WTC11 (cell line): ENCODE results near the gene RAD23A. TPM values are rescaled to one million over a fixed set of nuclear protein-coding genes. Genes with fewer than 3 reads are reported as not detected.
A peak's percentile ranks its signal among the peaks of the same experiment; 100 is the strongest.

Source experiments
- ATAC-seq: fragments of 200-7000 bp; cut with Tn5 transposase; 2 replicates; pipeline ENCODE4 v1.10.0; 2021; ENCODE audit warnings: mild to moderate bottlenecking, moderate library complexity
- CTCF ChIA-PET: fragments of 300-600 bp; sonication (Branson Sonifier 250); formaldehyde crosslinking; loops from one replicate; lab custom pipeline; 2021; ENCODE audit warnings: antibody characterized with exemption; lab: Charles Lee
- POLR2A ChIA-PET: fragments of 350-600 bp; sonication (Branson Sonifier 250); formaldehyde crosslinking; loops from one replicate; lab custom pipeline; 2021; ENCODE audit warnings: antibody characterized with exemption; lab: Charles Lee
- DNase-seq: peaks from one replicate; pipeline ENCODE4 v3.0.0; 2021; ENCODE audit warnings: low spot score
- H3K27ac Mint-ChIP-seq: 2 replicates; pipeline ENCODE4 v1.8.0; 2021; ENCODE audit warnings: mixed read lengths
- H3K27me3 Mint-ChIP-seq: 2 replicates; pipeline ENCODE4 v1.8.0; 2021; ENCODE audit warnings: low read depth, mild to moderate bottlenecking, moderate library complexity, mixed read lengths
- H3K36me3 Mint-ChIP-seq: 2 replicates; pipeline ENCODE4 v1.8.0; 2021; ENCODE audit warnings: mixed read lengths
- H3K4me1 Mint-ChIP-seq: 2 replicates; pipeline ENCODE4 v1.8.0; 2022; ENCODE audit warnings: mixed read lengths
- H3K4me3 Mint-ChIP-seq: 2 replicates; pipeline ENCODE4 v1.8.0; 2021; ENCODE audit warnings: mild to moderate bottlenecking, moderate library complexity, mixed read lengths
- H3K9me3 Mint-ChIP-seq: 2 replicates; pipeline ENCODE4 v1.8.0; 2021; ENCODE audit warnings: mixed read lengths
- CREB1 ChIP-seq: sonication (generic); formaldehyde crosslinking; IDR thresholded peaks from 2 replicates; pipeline ENCODE4 v1.8.0; 2023; ENCODE audit warnings: mild to moderate bottlenecking, missing genetic modification reagents
- EMX1 ChIP-seq: fragments of 250-450 bp; sonication (Bioruptor Pico); IDR thresholded peaks from 2 replicates; pipeline ENCODE4 v1.8.0; 2021; ENCODE audit warnings: mild to moderate bottlenecking
- FOXK1 ChIP-seq: sonication (generic); formaldehyde crosslinking; IDR thresholded peaks from 2 replicates; pipeline ENCODE4 v1.8.0; 2022; ENCODE audit warnings: mild to moderate bottlenecking, moderate library complexity, missing genetic modification reagents
- GTF2I ChIP-seq: fragments of 250-450 bp; sonication (Bioruptor Pico); conservative IDR thresholded peaks from 2 replicates; pipeline ENCODE4 v1.4.0; 2021; ENCODE audit warnings: mild to moderate bottlenecking
- MYBL2 ChIP-seq: sonication (generic); formaldehyde crosslinking; IDR thresholded peaks from 2 replicates; pipeline ENCODE4 v1.8.1; 2023; ENCODE audit warnings: mild to moderate bottlenecking, moderate library complexity, missing genetic modification reagents
- NFYB ChIP-seq: sonication (generic); formaldehyde crosslinking; conservative IDR thresholded peaks from 2 replicates; pipeline ENCODE4 v1.8.0; 2022; ENCODE audit warnings: low read depth, missing genetic modification reagents
- NR1H2 ChIP-seq: sonication (generic); formaldehyde crosslinking; IDR thresholded peaks from 2 replicates; pipeline ENCODE4 v1.9.0; 2021; ENCODE audit warnings: mild to moderate bottlenecking, moderate library complexity, missing genetic modification reagents
- RELA ChIP-seq: sonication (generic); formaldehyde crosslinking; IDR thresholded peaks from 2 replicates; pipeline ENCODE4 v1.8.1; 2022; ENCODE audit warnings: missing genetic modification reagents, mild to moderate bottlenecking, borderline replicate concordance
- TEAD1 ChIP-seq: sonication (generic); formaldehyde crosslinking; IDR thresholded peaks from 2 replicates; pipeline ENCODE4 v1.8.0; 2022; ENCODE audit warnings: mild to moderate bottlenecking, missing genetic modification reagents
- ZNF121 ChIP-seq: sonication (generic); formaldehyde crosslinking; IDR thresholded peaks from 2 replicates; pipeline ENCODE4 v1.8.0; 2023; ENCODE audit warnings: missing genetic modification reagents
- ZNF138 ChIP-seq: sonication (generic); formaldehyde crosslinking; conservative IDR thresholded peaks from 2 replicates; pipeline ENCODE4 v1.8.1; 2022; ENCODE audit warnings: mild to moderate bottlenecking, moderate library complexity, missing genetic modification reagents
- ZNF232 ChIP-seq: sonication (generic); formaldehyde crosslinking; IDR thresholded peaks from 2 replicates; pipeline ENCODE4 v1.8.0; 2022; ENCODE audit warnings: mild to moderate bottlenecking, missing genetic modification reagents
- total RNA-seq: library from RNA; stranded (reverse); gene quantifications from 3 replicates; pipeline ENCODE4 v1.2.3, GENCODE V29; 2021
- TF ChIP-seq, protein P1 (sequence below): fragments of 250-450 bp; sonication (Bioruptor Pico); IDR thresholded peaks from 2 replicates; pipeline ENCODE4 v1.9.0; 2021; ENCODE audit warnings: mild to moderate bottlenecking, borderline replicate concordance
- TF ChIP-seq, protein P2 (sequence below): sonication (generic); formaldehyde crosslinking; IDR thresholded peaks from 2 replicates; pipeline ENCODE4 v1.8.0; 2022; ENCODE audit warnings: mild to moderate bottlenecking, missing genetic modification reagents
- TF ChIP-seq, protein P3 (sequence below): sonication (generic); formaldehyde crosslinking; IDR thresholded peaks from 2 replicates; pipeline ENCODE4 v1.8.1; 2023; ENCODE audit warnings: mild to moderate bottlenecking, missing genetic modification reagents, moderate library complexity
- TF ChIP-seq, protein P4 (sequence below): sonication (generic); formaldehyde crosslinking; IDR thresholded peaks from 2 replicates; pipeline ENCODE4 v1.8.0; 2023; ENCODE audit warnings: mild to moderate bottlenecking, missing genetic modification reagents
- TF ChIP-seq, protein P5 (sequence below): sonication (generic); formaldehyde crosslinking; IDR thresholded peaks from 2 replicates; pipeline ENCODE4 v1.8.1; 2023; ENCODE audit warnings: mild to moderate bottlenecking, moderate library complexity, missing genetic modification reagents
- TF ChIP-seq, protein P6 (sequence below): sonication (generic); formaldehyde crosslinking; IDR thresholded peaks from 2 replicates; pipeline ENCODE4 v1.8.1; 2023; ENCODE audit warnings: mild to moderate bottlenecking, missing genetic modification reagents
- TF ChIP-seq, protein P7 (sequence below): sonication (generic); formaldehyde crosslinking; IDR thresholded peaks from 2 replicates; pipeline ENCODE4 v1.8.0; 2022; ENCODE audit warnings: mild to moderate bottlenecking, missing genetic modification reagents
- TF ChIP-seq, protein P8 (sequence below): sonication (generic); formaldehyde crosslinking; IDR thresholded peaks from 2 replicates; pipeline ENCODE4 v1.8.0; 2023; ENCODE audit warnings: missing genetic modification reagents

Gene RAD23A
- total RNA-seq, 1 experiment from 2014 or later, result 84.3 TPM

DNA sequence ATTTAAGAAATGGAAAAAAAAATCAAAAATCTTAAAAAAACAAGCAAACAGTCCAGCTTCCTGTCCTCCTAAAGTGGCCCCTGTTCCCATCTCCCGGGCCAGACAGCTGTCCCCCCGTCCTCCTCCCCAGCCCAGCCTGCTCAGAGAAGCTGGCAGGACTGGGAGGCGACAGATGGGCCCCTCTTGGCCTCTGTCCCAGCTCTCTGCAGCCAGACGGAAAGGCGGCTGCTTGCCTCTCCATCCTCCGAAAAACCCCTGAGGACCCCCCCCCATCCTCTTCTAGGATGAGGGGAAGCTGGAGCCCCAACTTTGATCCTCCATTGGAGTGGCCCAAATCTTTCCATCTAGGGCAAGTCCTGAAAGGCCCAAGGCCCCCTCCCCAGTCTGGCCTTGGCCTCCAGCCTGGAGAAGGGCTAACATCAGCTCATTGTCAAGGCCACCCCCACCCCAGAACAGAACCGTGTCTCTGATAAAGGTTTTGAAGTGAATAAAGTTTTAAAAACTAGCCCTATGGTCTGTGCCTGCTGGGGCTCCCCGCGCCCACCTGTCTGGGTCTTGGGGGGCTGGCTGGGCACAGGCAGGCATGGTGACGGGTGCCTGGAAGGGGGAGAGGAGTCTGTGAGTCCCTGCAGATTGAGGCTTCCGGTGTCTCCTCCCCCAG lies 7.6 kb downstream of the RAD23A start (continued):
- TF ChIP-seq, protein P1, sequence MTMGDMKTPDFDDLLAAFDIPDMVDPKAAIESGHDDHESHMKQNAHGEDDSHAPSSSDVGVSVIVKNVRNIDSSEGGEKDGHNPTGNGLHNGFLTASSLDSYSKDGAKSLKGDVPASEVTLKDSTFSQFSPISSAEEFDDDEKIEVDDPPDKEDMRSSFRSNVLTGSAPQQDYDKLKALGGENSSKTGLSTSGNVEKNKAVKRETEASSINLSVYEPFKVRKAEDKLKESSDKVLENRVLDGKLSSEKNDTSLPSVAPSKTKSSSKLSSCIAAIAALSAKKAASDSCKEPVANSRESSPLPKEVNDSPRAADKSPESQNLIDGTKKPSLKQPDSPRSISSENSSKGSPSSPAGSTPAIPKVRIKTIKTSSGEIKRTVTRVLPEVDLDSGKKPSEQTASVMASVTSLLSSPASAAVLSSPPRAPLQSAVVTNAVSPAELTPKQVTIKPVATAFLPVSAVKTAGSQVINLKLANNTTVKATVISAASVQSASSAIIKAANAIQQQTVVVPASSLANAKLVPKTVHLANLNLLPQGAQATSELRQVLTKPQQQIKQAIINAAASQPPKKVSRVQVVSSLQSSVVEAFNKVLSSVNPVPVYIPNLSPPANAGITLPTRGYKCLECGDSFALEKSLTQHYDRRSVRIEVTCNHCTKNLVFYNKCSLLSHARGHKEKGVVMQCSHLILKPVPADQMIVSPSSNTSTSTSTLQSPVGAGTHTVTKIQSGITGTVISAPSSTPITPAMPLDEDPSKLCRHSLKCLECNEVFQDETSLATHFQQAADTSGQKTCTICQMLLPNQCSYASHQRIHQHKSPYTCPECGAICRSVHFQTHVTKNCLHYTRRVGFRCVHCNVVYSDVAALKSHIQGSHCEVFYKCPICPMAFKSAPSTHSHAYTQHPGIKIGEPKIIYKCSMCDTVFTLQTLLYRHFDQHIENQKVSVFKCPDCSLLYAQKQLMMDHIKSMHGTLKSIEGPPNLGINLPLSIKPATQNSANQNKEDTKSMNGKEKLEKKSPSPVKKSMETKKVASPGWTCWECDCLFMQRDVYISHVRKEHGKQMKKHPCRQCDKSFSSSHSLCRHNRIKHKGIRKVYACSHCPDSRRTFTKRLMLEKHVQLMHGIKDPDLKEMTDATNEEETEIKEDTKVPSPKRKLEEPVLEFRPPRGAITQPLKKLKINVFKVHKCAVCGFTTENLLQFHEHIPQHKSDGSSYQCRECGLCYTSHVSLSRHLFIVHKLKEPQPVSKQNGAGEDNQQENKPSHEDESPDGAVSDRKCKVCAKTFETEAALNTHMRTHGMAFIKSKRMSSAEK, result no peak
- TF ChIP-seq ZNF232 (CRISPR knock-in tag) (no peak), ZNF121 (CRISPR knock-in tag) (no peak), ZNF138 (CRISPR knock-in tag) (no peak), GTF2I (no peak), NFYB (CRISPR knock-in tag) (no peak)
- TF ChIP-seq, protein P2, sequence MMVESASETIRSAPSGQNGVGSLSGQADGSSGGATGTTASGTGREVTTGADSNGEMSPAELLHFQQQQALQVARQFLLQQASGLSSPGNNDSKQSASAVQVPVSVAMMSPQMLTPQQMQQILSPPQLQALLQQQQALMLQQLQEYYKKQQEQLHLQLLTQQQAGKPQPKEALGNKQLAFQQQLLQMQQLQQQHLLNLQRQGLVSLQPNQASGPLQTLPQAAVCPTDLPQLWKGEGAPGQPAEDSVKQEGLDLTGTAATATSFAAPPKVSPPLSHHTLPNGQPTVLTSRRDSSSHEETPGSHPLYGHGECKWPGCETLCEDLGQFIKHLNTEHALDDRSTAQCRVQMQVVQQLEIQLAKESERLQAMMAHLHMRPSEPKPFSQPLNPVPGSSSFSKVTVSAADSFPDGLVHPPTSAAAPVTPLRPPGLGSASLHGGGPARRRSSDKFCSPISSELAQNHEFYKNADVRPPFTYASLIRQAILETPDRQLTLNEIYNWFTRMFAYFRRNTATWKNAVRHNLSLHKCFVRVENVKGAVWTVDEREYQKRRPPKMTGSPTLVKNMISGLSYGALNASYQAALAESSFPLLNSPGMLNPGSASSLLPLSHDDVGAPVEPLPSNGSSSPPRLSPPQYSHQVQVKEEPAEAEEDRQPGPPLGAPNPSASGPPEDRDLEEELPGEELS (CRISPR knock-in tag), result no peak

DNA sequence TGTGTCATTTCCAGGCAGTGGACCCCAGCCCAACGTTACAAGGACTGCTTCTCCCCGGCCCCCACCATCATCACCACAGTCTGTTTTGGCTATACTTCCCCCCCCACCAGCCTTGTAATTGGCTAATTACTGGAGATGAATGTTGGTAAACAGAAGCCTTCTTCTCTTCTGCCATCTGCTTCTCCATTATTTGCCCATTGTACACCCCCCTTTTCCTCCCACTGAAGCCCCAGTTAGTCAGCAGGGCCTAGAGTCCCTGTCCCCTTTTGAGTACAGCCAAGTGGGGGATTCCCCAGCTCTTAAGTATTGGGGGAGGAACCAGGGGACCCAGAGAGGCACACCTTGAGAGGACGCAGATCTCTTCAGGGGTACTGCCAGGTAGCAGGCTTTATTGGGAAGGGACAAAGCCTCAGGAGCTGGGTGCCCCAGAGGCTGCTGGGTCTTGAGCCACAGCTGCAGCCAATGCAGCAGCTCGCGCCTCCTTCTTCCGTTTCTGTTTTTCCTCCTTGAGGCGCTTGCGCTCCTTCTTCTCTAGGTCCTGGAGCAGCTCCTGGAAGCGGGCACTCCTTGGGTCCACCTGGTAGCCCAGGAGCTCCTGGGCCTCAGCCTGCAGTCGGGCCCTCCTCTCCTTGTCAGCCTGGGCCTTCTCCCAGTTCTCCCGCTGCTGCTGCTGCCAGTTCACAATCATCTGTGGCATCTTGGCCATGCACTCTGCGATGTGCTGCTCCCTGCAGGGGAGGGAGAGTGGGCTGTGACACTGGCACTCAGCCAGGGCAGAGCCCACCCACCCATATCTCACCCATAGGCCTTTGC lies 8.3 kb downstream of the RAD23A start:
- Mint-ChIP-seq H3K36me3 (peaks cover 39% of the 10 kb centered on the region), H3K4me1 (peaks cover 26% of the 10 kb centered on the region), H3K27ac (peak overlapping the region; percentile 98), H3K27me3 (no peaks in the 10 kb centered on the region), H3K4me3 (no peak overlapping the region), H3K9me3 (no peaks in the 10 kb centered on the region)
- no peak for DNase-seq
- ChIA-PET CTCF (interaction anchor here (0.8 to 5.4 kb wide), 3 partner anchors 11 to 69 kb away, joined by 3 to 57 read pairs (median 5); no protein-coding TSS in a partner anchor), POLR2A (interaction anchor here (1.7 to 2.6 kb wide), 3 partner anchors 8 to 41 kb away, joined by 4 to 10 read pairs (median 6); partner anchors contain the start of gene RAD23A)
- ATAC-seq, result no peak
- TF ChIP-seq RELA (CRISPR knock-in tag), result no peak
- TF ChIP-seq MYBL2 (CRISPR knock-in tag), result no peak
- TF ChIP-seq, protein P3, sequence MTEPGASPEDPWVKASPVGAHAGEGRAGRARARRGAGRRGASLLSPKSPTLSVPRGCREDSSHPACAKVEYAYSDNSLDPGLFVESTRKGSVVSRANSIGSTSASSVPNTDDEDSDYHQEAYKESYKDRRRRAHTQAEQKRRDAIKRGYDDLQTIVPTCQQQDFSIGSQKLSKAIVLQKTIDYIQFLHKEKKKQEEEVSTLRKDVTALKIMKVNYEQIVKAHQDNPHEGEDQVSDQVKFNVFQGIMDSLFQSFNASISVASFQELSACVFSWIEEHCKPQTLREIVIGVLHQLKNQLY, result no peak
- TF ChIP-seq EMX1 (CRISPR knock-in tag), result no peak
- TF ChIP-seq, protein P4, sequence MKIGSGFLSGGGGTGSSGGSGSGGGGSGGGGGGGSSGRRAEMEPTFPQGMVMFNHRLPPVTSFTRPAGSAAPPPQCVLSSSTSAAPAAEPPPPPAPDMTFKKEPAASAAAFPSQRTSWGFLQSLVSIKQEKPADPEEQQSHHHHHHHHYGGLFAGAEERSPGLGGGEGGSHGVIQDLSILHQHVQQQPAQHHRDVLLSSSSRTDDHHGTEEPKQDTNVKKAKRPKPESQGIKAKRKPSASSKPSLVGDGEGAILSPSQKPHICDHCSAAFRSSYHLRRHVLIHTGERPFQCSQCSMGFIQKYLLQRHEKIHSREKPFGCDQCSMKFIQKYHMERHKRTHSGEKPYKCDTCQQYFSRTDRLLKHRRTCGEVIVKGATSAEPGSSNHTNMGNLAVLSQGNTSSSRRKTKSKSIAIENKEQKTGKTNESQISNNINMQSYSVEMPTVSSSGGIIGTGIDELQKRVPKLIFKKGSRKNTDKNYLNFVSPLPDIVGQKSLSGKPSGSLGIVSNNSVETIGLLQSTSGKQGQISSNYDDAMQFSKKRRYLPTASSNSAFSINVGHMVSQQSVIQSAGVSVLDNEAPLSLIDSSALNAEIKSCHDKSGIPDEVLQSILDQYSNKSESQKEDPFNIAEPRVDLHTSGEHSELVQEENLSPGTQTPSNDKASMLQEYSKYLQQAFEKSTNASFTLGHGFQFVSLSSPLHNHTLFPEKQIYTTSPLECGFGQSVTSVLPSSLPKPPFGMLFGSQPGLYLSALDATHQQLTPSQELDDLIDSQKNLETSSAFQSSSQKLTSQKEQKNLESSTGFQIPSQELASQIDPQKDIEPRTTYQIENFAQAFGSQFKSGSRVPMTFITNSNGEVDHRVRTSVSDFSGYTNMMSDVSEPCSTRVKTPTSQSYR (CRISPR knock-in tag), result no peak
- TF ChIP-seq, protein P5, sequence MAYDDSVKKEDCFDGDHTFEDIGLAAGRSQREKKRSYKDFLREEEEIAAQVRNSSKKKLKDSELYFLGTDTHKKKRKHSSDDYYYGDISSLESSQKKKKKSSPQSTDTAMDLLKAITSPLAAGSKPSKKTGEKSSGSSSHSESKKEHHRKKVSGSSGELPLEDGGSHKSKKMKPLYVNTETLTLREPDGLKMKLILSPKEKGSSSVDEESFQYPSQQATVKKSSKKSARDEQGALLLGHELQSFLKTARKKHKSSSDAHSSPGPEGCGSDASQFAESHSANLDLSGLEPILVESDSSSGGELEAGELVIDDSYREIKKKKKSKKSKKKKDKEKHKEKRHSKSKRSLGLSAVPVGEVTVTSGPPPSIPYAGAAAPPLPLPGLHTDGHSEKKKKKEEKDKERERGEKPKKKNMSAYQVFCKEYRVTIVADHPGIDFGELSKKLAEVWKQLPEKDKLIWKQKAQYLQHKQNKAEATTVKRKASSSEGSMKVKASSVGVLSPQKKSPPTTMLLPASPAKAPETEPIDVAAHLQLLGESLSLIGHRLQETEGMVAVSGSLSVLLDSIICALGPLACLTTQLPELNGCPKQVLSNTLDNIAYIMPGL, result no peak
- TF ChIP-seq CREB1, result no peak
- TF ChIP-seq TEAD1 (CRISPR knock-in tag), result no peak
- TF ChIP-seq, protein P6, sequence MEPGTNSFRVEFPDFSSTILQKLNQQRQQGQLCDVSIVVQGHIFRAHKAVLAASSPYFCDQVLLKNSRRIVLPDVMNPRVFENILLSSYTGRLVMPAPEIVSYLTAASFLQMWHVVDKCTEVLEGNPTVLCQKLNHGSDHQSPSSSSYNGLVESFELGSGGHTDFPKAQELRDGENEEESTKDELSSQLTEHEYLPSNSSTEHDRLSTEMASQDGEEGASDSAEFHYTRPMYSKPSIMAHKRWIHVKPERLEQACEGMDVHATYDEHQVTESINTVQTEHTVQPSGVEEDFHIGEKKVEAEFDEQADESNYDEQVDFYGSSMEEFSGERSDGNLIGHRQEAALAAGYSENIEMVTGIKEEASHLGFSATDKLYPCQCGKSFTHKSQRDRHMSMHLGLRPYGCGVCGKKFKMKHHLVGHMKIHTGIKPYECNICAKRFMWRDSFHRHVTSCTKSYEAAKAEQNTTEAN (CRISPR knock-in tag), result no peak
- TF ChIP-seq FOXK1 (CRISPR knock-in tag), result no peak
- TF ChIP-seq, protein P7, sequence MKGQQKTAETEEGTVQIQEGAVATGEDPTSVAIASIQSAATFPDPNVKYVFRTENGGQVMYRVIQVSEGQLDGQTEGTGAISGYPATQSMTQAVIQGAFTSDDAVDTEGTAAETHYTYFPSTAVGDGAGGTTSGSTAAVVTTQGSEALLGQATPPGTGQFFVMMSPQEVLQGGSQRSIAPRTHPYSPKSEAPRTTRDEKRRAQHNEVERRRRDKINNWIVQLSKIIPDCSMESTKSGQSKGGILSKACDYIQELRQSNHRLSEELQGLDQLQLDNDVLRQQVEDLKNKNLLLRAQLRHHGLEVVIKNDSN (CRISPR knock-in tag), result no peak
- TF ChIP-seq ZNF138 (CRISPR knock-in tag), result no peak
- TF ChIP-seq NR1H2, result no peak
- TF ChIP-seq, protein P8, sequence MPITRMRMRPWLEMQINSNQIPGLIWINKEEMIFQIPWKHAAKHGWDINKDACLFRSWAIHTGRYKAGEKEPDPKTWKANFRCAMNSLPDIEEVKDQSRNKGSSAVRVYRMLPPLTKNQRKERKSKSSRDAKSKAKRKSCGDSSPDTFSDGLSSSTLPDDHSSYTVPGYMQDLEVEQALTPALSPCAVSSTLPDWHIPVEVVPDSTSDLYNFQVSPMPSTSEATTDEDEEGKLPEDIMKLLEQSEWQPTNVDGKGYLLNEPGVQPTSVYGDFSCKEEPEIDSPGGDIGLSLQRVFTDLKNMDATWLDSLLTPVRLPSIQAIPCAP (CRISPR knock-in tag), result no peak
